ENCODE measurements around the gene DPH5.

DPH5 gene

DNA sequence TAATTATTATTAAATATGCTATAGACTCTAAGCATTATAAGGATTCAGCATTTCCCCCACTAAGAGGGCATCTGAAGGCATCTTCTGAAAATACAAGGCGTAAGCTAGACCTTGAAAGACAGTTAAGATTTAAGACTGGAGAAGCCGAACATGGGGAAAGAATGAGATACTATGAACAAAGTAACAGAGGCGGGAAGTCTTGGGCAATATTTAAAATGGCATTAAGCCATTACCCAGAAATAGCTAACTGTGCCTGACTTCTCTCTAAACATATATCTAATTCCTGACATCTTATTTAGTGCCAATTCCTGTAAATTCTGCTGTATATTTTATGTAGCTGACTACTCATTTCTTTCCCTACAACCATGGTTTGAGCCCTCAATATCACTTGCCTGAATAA lies 20.9 kb downstream of the DPH5 start:
- H3K9me2 ChIP-seq (replicated peaks; ENCODE audit: insufficient read depth, low read length): no peaks in the 10 kb centered on the region
- TF ChIP-seq, protein P1, sequence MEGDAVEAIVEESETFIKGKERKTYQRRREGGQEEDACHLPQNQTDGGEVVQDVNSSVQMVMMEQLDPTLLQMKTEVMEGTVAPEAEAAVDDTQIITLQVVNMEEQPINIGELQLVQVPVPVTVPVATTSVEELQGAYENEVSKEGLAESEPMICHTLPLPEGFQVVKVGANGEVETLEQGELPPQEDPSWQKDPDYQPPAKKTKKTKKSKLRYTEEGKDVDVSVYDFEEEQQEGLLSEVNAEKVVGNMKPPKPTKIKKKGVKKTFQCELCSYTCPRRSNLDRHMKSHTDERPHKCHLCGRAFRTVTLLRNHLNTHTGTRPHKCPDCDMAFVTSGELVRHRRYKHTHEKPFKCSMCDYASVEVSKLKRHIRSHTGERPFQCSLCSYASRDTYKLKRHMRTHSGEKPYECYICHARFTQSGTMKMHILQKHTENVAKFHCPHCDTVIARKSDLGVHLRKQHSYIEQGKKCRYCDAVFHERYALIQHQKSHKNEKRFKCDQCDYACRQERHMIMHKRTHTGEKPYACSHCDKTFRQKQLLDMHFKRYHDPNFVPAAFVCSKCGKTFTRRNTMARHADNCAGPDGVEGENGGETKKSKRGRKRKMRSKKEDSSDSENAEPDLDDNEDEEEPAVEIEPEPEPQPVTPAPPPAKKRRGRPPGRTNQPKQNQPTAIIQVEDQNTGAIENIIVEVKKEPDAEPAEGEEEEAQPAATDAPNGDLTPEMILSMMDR (IDR thresholded peaks at IDR 0.05; ENCODE audit: insufficient read depth, low read length, poor library complexity, severe bottlenecking): no peak
- no peak for TF ChIP-seq EZH2phosphoT487 (conservative IDR thresholded peaks at IDR 0.05; ENCODE audit: low read length)
- H2AFZ ChIP-seq (ENCODE audit: low read depth, low read length, severe bottlenecking): no peak overlapping the region
- no peak overlapping the region for H3K9ac ChIP-seq (ENCODE audit: low read length)
- 0 out of 2 replicates have a peak, but pooled peaks cover 2% of the 10 kb centered on the region for H3K36me3 ChIP-seq (ENCODE audit: low read length)
- no peaks in the 10 kb centered on the region for H4K20me1 ChIP-seq (ENCODE audit: low read depth, low read length)
- no peaks in the 10 kb centered on the region for H3F3A ChIP-seq (ENCODE audit: insufficient read depth)
- H3K27me3 ChIP-seq (ENCODE audit: low read length): no peaks in the 10 kb centered on the region
- no peaks in the 10 kb centered on the region for H3K79me2 ChIP-seq (ENCODE audit: insufficient read depth, low read length)
- no peak overlapping the region for H3K27ac ChIP-seq (ENCODE audit: low read depth, low read length)
- H3K4me2 ChIP-seq (ENCODE audit: low read depth, low read length, poor library complexity, severe bottlenecking): no peak overlapping the region
- no peaks in the 10 kb centered on the region for H3K9me3 ChIP-seq (ENCODE audit: insufficient read depth, low read length)
- H3K4me3 ChIP-seq (ENCODE audit: insufficient read depth, low read length, poor library complexity, severe bottlenecking): no peak overlapping the region

DNA sequence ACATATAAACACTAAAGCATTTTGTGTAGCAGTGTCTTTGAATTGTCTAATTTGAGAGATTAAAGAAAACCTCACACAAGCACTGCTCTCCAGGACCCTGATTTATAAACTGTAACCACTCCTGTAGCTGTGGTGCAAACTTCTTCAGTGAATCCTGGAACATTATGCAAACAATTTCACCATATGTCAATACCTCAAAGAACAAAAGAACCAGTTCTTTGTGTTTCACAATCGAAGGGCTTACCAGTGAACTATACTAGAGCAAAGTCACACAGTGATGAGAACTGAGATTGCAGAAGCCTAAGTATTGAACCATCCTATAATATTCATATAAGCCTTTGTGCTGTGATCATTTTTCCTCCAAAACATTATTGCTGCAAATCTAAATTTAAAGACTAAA lies 21.5 kb downstream of the DPH5 start:
- Histone ChIP-seq H4K20me1 (ENCODE audit: low read depth, low read length) (no peaks in the 10 kb centered on the region), H3K9ac (ENCODE audit: low read length) (no peak overlapping the region), H3K27me3 (ENCODE audit: low read length) (no peaks in the 10 kb centered on the region), H3K4me3 (ENCODE audit: insufficient read depth, low read length, poor library complexity, severe bottlenecking) (no peak overlapping the region), H3K9me2 (replicated peaks; ENCODE audit: insufficient read depth, low read length) (no peaks in the 10 kb centered on the region), H3K36me3 (ENCODE audit: low read length) (0 out of 2 replicates have a peak, but pooled peaks cover 2% of the 10 kb centered on the region), H3K9me3 (ENCODE audit: insufficient read depth, low read length) (no peaks in the 10 kb centered on the region), H3K79me2 (ENCODE audit: insufficient read depth, low read length) (no peaks in the 10 kb centered on the region), H3K4me2 (ENCODE audit: low read depth, low read length, poor library complexity, severe bottlenecking) (no peak overlapping the region), H2AFZ (ENCODE audit: low read depth, low read length, severe bottlenecking) (no peak overlapping the region), H3F3A (ENCODE audit: insufficient read depth) (no peaks in the 10 kb centered on the region), H3K27ac (ENCODE audit: low read depth, low read length) (no peak overlapping the region)
- TF ChIP-seq, protein P1 (IDR thresholded peaks at IDR 0.05; ENCODE audit: insufficient read depth, low read length, poor library complexity, severe bottlenecking): no peak
- TF ChIP-seq EZH2phosphoT487 (conservative IDR thresholded peaks at IDR 0.05; ENCODE audit: low read length): no peak

GRCh38 chr1:101003012-101003650 lies 22.5 kb downstream of the DPH5 start:
- Histone ChIP-seq H3K9ac (ENCODE audit: low read length) (no peak overlapping the region), H3K4me2 (ENCODE audit: low read depth, low read length, poor library complexity, severe bottlenecking) (no peak overlapping the region), H3K4me3 (ENCODE audit: insufficient read depth, low read length, poor library complexity, severe bottlenecking) (no peak overlapping the region), H4K20me1 (ENCODE audit: low read depth, low read length) (no peaks in the 10 kb centered on the region), H3K9me3 (ENCODE audit: insufficient read depth, low read length) (no peaks in the 10 kb centered on the region), H3K27me3 (ENCODE audit: low read length) (no peaks in the 10 kb centered on the region), H3K79me2 (ENCODE audit: insufficient read depth, low read length) (no peaks in the 10 kb centered on the region), H3K27ac (ENCODE audit: low read depth, low read length) (no peak overlapping the region), H2AFZ (ENCODE audit: low read depth, low read length, severe bottlenecking) (no peak overlapping the region), H3K9me2 (replicated peaks; ENCODE audit: insufficient read depth, low read length) (no peaks in the 10 kb centered on the region), H3F3A (ENCODE audit: insufficient read depth) (no peaks in the 10 kb centered on the region), H3K36me3 (ENCODE audit: low read length) (0 out of 2 replicates have a peak, but pooled peaks cover 2% of the 10 kb centered on the region)
- TF ChIP-seq EZH2phosphoT487 (conservative IDR thresholded peaks at IDR 0.05; ENCODE audit: low read length): no peak
- TF ChIP-seq, protein P1 (IDR thresholded peaks at IDR 0.05; ENCODE audit: insufficient read depth, low read length, poor library complexity, severe bottlenecking): no peak

Data from SU-DHL-6 (cell line).